ENCODE results near the gene PRMT7.

The PRMT7 gene

GRCh38 chr16:68363658-68364521 is 53.1 kb downstream of the PRMT7 start:
- no peak for DNase-seq (ENCODE audit: low read depth)

GRCh38 chr16:68364561-68364998 is 53.8 kb downstream of the PRMT7 start:
- no peak for DNase-seq (ENCODE audit: low read depth)

- no peak for DNase-seq (ENCODE audit: low read depth)
Observed at GRCh38 chr16:68365167-68365817, 54.5 kb downstream of the PRMT7 start.

GRCh38 chr16:68366062-68366461 is 55.2 kb downstream of the PRMT7 start:
- no peak for DNase-seq (ENCODE audit: low read depth)

- no peak for DNase-seq (ENCODE audit: low read depth)
Observed at GRCh38 chr16:68367030-68367429, 56.2 kb downstream of the PRMT7 start.

GRCh38 chr16:68367440-68367839 is 56.6 kb downstream of the PRMT7 start:
- no peak for DNase-seq (ENCODE audit: low read depth)

- DNase-seq (ENCODE audit: low read depth), result no peak
Observed at GRCh38 chr16:68367891-68368290, 57.1 kb downstream of the PRMT7 start.

GRCh38 chr16:68368301-68368888 is 57.6 kb downstream of the PRMT7 start:
- DNase-seq (ENCODE audit: low read depth), result no peak

GRCh38 chr16:68369168-68369567 is 58.3 kb downstream of the PRMT7 start:
- no peak for DNase-seq (ENCODE audit: low read depth)

- no peak for DNase-seq (ENCODE audit: low read depth)
Observed at GRCh38 chr16:68369697-68370580, 59.1 kb downstream of the PRMT7 start.

- no peak for DNase-seq (ENCODE audit: low read depth)
Observed at GRCh38 chr16:68370581-68371275, 59.9 kb downstream of the PRMT7 start.

- no peak for DNase-seq (ENCODE audit: low read depth)
Observed at GRCh38 chr16:68371276-68371651, 60.4 kb downstream of the PRMT7 start.

- no peak for DNase-seq (ENCODE audit: low read depth)
Observed at GRCh38 chr16:68371706-68372380, 61.0 kb downstream of the PRMT7 start.

- DNase-seq (ENCODE audit: low read depth), result no peak
Observed at GRCh38 chr16:68372381-68372720, 61.5 kb downstream of the PRMT7 start.

- no peak for DNase-seq (ENCODE audit: low read depth)
Observed at GRCh38 chr16:68372806-68373205, 62.0 kb downstream of the PRMT7 start.

GRCh38 chr16:68373528-68374245 is 62.9 kb downstream of the PRMT7 start:
- no peak for DNase-seq (ENCODE audit: low read depth)

- DNase-seq (ENCODE audit: low read depth), result no peak
Observed at GRCh38 chr16:68374246-68374805, 63.5 kb downstream of the PRMT7 start.

GRCh38 chr16:68374961-68375660 is 64.3 kb downstream of the PRMT7 start:
- DNase-seq (ENCODE audit: low read depth), result no peak

- no peak for DNase-seq (ENCODE audit: low read depth)
Observed at GRCh38 chr16:68375801-68376536, 65.2 kb downstream of the PRMT7 start.
